Hepatocyte (in vitro differentiated cells): Measurements from ENCODE around the gene B3GALT4. TPM values are rescaled to one million over a fixed set of nuclear protein-coding genes. Genes with fewer than 3 reads are reported as not detected.
A peak's percentile ranks its signal among the peaks of the same experiment; 100 is the strongest.

ENCODE experiments used
- DNase-seq: peaks from one replicate; pipeline ENCODE4 v3.0.0-alpha.2; 2016; ENCODE audit warnings: low spot score
- H2AFZ ChIP-seq: fragments of 200-600 bp; sonication (generic); 2 replicates; pipeline ENCODE4 v1.6.0; 2016; ENCODE audit warnings: antibody characterized with exemption, mild to moderate bottlenecking
- H3K27ac ChIP-seq: fragments of 200-600 bp; sonication (generic); 2 replicates; pipeline ENCODE4 v1.5.1; 2016; ENCODE audit warnings: mild to moderate bottlenecking
- H3K27me3 ChIP-seq: fragments of 200-600 bp; sonication (generic); 2 replicates; pipeline ENCODE4 v1.6.1; 2016
- H3K36me3 ChIP-seq: fragments of 200-600 bp; sonication (generic); replicated peaks from 2 replicates; pipeline ENCODE4 v1.5.1; 2016; ENCODE audit warnings: low read depth; ENCODE audit not compliant: insufficient read depth
- H3K4me1 ChIP-seq: fragments of 200-600 bp; sonication (generic); 2 replicates; pipeline ENCODE4 v1.5.1; 2016; ENCODE audit warnings: mild to moderate bottlenecking, moderate library complexity; ENCODE audit not compliant: insufficient read depth
- H3K4me2 ChIP-seq: fragments of 200-600 bp; sonication (generic); 2 replicates; pipeline ENCODE4 v1.6.0; 2016
- H3K4me3 ChIP-seq: fragments of 200-600 bp; sonication (generic); 2 replicates; pipeline ENCODE4 v1.5.1; 2016; ENCODE audit warnings: mild to moderate bottlenecking
- H3K79me2 ChIP-seq: fragments of 200-600 bp; sonication (generic); 2 replicates; pipeline ENCODE4 v1.6.0; 2017; ENCODE audit warnings: mild to moderate bottlenecking
- H3K9me2 ChIP-seq: fragments of 200-600 bp; sonication (generic); replicated peaks from 2 replicates; pipeline ENCODE4 v1.6.0; 2017; ENCODE audit warnings: mild to moderate bottlenecking; ENCODE audit not compliant: insufficient read depth
- H3K9me3 ChIP-seq: fragments of 200-600 bp; sonication (generic); 2 replicates; pipeline ENCODE4 v1.5.1; 2016; ENCODE audit warnings: low read depth, mild to moderate bottlenecking
- H4K20me1 ChIP-seq: fragments of 200-600 bp; sonication (generic); 2 replicates; pipeline ENCODE4 v1.6.0; 2016; ENCODE audit warnings: mild to moderate bottlenecking; ENCODE audit not compliant: insufficient read depth, poor library complexity, severe bottlenecking
- CTCF ChIP-seq: fragments of 200-600 bp; sonication (generic); IDR thresholded peaks from 2 replicates; pipeline ENCODE4 v1.5.1; 2016; ENCODE audit warnings: antibody characterized with exemption, mild to moderate bottlenecking; ENCODE audit not compliant: poor library complexity
- EZH2 ChIP-seq: fragments of 200-600 bp; sonication (generic); IDR thresholded peaks from 2 replicates; pipeline ENCODE4 v1.6.1; 2016; ENCODE audit warnings: antibody characterized with exemption, mild to moderate bottlenecking, borderline replicate concordance
- EZH2phosphoT487 ChIP-seq: fragments of 200-600 bp; sonication (generic); IDR thresholded peaks from one replicate; pipeline ENCODE4 v1.6.1; 2018; ENCODE audit warnings: antibody characterized with exemption, mild to moderate bottlenecking, low read depth, moderate library complexity; ENCODE audit not compliant: unreplicated experiment, severe bottlenecking
- WGBS: methylation state at CpG from one replicate; pipeline ENCODE4 v1.1.6; 2016; ENCODE audit warnings: low lambda C conversion rate; ENCODE audit errors: missing lambda C conversion rate; 5-methylcytosine and 5-hydroxymethylcytosine counted together
- polyA plus RNA-seq: library from polyadenylated mRNA; unstranded; fragments of >200 nt; fragmentation: Nextera tagmentation; extraction: Ambion mirVana; gene quantifications from 2 replicates; pipeline ENCODE4 v1.2.1, GENCODE V29; 2016
- total RNA-seq: library from RNA; depleted of rRNA; stranded (reverse); fragments of >200 nt; gene quantifications from 2 replicates; pipeline ENCODE4 v1.2.3, GENCODE V29; 2014

B3GALT4 gene
- total and polyA plus RNA-seq, 2 experiments from 2014 or later, result 2.0 to 5.7 TPM

- Histone ChIP-seq H3K4me2 (peak overlapping the region; percentile 88), H4K20me1 (no peaks in the 10 kb centered on the region), H3K36me3 (no peaks in the 10 kb centered on the region), H2AFZ (peak overlapping the region; percentile 24), H3K9me2 (no peaks in the 10 kb centered on the region), H3K27ac (peak overlapping the region; percentile 54), H3K79me2 (peaks cover 29% of the 10 kb centered on the region), H3K4me1 (peaks cover 13% of the 10 kb centered on the region), H3K27me3 (no peaks in the 10 kb centered on the region), H3K9me3 (no peaks in the 10 kb centered on the region), H3K4me3 (peak overlapping the region; percentile 26)
- TF ChIP-seq EZH2 (no peak), EZH2phosphoT487 (no peak), CTCF (no peak)
- 6% methylated on average over 14 of the region's 14 CpGs for WGBS
- no peak for DNase-seq
Observed at GRCh38 chr6:33289784-33290315, 12.9 kb downstream of the B3GALT4 start.

- TF ChIP-seq EZH2, result no peak
- no peak for TF ChIP-seq CTCF
- no peak for TF ChIP-seq EZH2phosphoT487
- no peak for DNase-seq
- H3K4me1 ChIP-seq, result peaks cover 13% of the 10 kb centered on the region
- peak overlapping the region; percentile 26 for H3K4me3 ChIP-seq
- H3K27me3 ChIP-seq, result no peaks in the 10 kb centered on the region
- H3K9me2 ChIP-seq, result no peaks in the 10 kb centered on the region
- H3K9me3 ChIP-seq, result no peaks in the 10 kb centered on the region
- no peaks in the 10 kb centered on the region for H3K36me3 ChIP-seq
- no peak overlapping the region for H2AFZ ChIP-seq
- peak overlapping the region; percentile 88 for H3K4me2 ChIP-seq
- 87% methylated on average over 7 of the region's 7 CpGs for WGBS
- H3K27ac ChIP-seq, result peak overlapping the region; percentile 54
- peaks cover 29% of the 10 kb centered on the region for H3K79me2 ChIP-seq
- no peaks in the 10 kb centered on the region for H4K20me1 ChIP-seq
Observed at GRCh38 chr6:33290459-33290858, 13.5 kb downstream of the B3GALT4 start.

GRCh38 chr6:33292996-33293682 is 16.2 kb downstream of the B3GALT4 start:
- peaks cover 16% of the 10 kb centered on the region for H3K4me1 ChIP-seq
- WGBS, result 94% methylated on average over 16 of the region's 16 CpGs
- H2AFZ ChIP-seq, result no peak overlapping the region
- H3K9me2 ChIP-seq, result no peaks in the 10 kb centered on the region
- no peak for DNase-seq
- H3K27ac ChIP-seq, result no peak overlapping the region
- H3K27me3 ChIP-seq, result no peaks in the 10 kb centered on the region
- H3K36me3 ChIP-seq, result no peaks in the 10 kb centered on the region
- no peak for TF ChIP-seq EZH2phosphoT487
- no peak for TF ChIP-seq EZH2
- TF ChIP-seq CTCF, result no peak
- peaks cover 39% of the 10 kb centered on the region for H3K79me2 ChIP-seq
- H3K4me3 ChIP-seq, result no peak overlapping the region
- H3K4me2 ChIP-seq, result no peak overlapping the region
- H3K9me3 ChIP-seq, result no peaks in the 10 kb centered on the region
- no peaks in the 10 kb centered on the region for H4K20me1 ChIP-seq
